Fibroblast of the aortic adventitia (primary cell): ENCODE results near the gene SALL2. TPM values are rescaled to one million over a fixed set of nuclear protein-coding genes. Genes with fewer than 3 reads are reported as not detected.

Source experiments
- DNase-seq: peaks from one replicate; pipeline ENCODE4 v3.0.0-alpha.2; 2010; ENCODE audit warnings: low read depth
- H3K4me3 ChIP-seq: 2 replicates; pipeline ENCODE4 v1.5.1; 2011; ENCODE audit warnings: low read depth, mild to moderate bottlenecking, control low read depth, low read length, moderate library complexity
- total RNA-seq: library from RNA; depleted of rRNA; stranded (reverse); fragments of >200 nt; gene quantifications from 2 replicates; pipeline ENCODE4 v1.2.3, GENCODE V29; 2012; ENCODE audit warnings: low replicate concordance
- TF ChIP-seq, protein P1 (sequence below): IDR thresholded peaks from 2 replicates; pipeline ENCODE4 v1.5.1; 2011; ENCODE audit warnings: mild to moderate bottlenecking, low read length, control low read depth, inconsistent platforms; ENCODE audit not compliant: insufficient read depth

Gene SALL2
- total RNA-seq, 1 donor, result 5.3 TPM

DNA sequence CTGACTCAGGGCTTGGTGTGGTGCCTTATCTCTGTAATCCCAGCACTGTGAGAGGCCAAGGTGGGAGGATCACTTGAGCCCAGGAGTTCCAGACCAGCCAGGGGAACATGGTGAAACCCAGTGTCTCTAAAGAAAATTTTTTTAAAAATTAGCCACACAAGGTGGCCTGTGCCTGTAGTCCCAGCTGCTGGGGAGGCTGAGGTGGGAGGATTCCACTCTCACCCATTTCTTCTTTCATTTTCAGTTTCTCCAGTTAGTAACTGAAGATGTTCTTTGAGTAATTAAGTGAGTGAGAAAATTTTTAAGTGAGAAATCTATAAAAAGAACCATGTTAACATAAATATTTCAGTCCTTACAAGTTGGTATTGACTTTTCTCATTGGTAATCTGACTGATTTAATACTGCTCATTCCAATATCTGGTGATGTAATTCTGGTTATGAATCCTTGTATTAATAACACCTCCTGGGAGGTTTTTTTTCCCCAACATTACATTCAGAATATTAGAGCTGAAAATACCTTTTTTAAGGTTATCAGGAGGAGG is 21.1 kb downstream of the SALL2 start:
- H3K4me3 ChIP-seq, result no peak overlapping the region
- no peak for DNase-seq
- TF ChIP-seq, protein P1, sequence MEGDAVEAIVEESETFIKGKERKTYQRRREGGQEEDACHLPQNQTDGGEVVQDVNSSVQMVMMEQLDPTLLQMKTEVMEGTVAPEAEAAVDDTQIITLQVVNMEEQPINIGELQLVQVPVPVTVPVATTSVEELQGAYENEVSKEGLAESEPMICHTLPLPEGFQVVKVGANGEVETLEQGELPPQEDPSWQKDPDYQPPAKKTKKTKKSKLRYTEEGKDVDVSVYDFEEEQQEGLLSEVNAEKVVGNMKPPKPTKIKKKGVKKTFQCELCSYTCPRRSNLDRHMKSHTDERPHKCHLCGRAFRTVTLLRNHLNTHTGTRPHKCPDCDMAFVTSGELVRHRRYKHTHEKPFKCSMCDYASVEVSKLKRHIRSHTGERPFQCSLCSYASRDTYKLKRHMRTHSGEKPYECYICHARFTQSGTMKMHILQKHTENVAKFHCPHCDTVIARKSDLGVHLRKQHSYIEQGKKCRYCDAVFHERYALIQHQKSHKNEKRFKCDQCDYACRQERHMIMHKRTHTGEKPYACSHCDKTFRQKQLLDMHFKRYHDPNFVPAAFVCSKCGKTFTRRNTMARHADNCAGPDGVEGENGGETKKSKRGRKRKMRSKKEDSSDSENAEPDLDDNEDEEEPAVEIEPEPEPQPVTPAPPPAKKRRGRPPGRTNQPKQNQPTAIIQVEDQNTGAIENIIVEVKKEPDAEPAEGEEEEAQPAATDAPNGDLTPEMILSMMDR, result no peak

DNA sequence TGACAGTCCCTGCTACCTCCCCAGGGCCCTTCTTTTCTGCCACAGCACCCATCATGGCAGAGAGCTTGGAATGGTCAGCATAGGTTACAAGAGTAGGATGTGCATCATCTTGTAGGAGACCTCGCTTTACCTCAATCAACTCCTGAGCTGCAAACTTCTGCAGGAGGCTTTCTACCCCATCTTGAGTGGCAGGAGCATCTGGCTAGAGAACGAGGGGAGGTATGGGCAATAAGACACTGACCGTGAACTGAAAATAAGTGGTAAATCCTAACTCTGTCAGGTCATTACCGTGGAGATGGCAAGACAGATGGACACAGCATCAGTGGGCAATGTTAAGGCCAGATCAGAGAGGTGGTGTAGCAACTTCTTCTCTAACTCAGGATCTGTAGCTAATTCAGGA is 22.8 kb downstream of the SALL2 start:
- DNase-seq, result no peak
- H3K4me3 ChIP-seq, result no peak overlapping the region
- TF ChIP-seq, protein P1, result no peak

DNA sequence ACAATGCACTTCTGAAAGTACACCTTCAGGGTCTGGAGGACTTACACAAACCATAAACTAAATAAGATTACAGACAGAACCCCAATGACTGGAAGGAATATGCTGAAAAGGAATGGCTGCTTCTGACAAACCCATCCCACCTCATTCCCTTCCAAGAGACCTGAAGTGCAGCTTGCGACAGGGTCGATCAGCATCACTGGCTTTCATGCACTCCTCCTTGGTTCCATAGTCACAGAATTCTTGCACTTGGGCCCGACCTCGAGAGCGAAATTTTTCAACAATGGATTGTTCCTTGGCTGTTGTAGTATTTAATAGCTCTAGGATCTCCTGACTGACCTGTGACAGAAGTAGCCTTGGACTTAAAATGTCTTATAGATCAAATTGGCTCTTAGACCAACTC is 24.6 kb downstream of the SALL2 start:
- DNase-seq, result no peak
- TF ChIP-seq, protein P1, result no peak
- H3K4me3 ChIP-seq, result no peak overlapping the region

DNA sequence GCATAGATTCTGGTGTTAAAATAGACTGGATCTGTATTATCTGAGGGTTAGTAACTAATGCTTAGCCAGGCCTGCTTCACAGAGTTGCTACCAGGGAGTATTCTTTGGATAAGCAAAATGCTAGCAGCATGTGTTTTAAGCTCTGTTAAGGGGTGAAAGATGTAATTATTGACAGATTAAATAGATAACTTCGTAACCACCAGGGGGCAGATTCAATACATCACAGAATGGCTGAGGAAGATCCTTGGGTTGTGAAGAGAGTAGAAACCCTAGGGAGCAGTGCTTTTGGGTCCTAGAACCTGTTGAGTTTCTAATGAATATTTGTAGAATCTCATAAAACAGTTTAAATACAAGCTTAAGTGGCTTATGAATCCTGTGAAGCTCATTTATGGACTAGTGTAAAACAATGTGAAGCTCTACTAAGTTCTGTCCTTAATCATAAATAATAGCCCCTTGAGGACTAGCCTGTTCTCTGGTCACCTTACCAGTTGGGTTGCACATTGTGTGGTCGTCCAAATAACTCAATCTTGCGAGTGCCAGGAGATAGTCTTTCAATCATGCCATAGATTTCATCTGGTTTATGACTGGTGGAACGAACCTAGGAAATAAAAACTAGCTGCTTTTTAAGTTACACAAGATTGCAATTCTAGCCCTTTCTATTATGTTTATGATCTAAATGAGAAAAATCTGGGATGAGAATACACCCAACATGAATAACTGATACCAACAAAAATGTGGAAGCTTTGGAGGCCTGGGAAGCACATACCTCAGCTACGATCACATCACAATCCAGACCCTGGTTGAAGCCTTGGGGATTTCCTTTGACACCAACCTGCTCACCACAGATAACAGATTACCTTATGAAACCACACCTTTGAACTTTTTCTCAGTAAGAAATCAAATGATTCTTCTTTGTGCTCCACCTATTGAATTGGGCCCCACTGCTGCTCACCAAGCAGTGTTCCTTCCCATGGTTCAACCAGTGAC is 27.3 kb downstream of the SALL2 start:
- peak; percentile 63 for DNase-seq

DNA sequence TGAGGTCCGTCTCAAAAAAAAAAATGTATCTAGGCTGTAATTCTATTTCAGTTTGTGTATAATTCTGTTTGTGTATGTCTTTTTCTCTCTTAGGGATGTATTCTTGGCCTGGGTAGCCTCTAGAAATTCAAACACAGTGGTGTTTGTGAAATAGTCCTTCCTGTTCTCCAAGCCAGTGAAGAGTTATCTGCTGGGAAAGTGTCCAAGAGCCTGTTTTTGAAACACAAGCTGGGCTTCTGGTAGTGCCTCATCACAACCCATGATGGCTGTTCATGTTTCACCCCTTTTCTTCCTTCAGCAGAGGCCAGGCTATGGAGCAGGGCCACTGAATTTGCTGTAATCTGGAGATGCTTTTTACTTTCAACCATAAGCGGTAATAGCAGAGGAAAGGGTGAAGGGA is 29.7 kb downstream of the SALL2 start:
- H3K4me3 ChIP-seq, result no peak overlapping the region
- TF ChIP-seq, protein P1, result no peak
- DNase-seq, result peak; percentile 57

More for the DNA sequence above, 27.3 kb downstream of the SALL2 start:
- TF ChIP-seq, protein P1, result peak; percentile 38
- no peak overlapping the region for H3K4me3 ChIP-seq

DNA sequence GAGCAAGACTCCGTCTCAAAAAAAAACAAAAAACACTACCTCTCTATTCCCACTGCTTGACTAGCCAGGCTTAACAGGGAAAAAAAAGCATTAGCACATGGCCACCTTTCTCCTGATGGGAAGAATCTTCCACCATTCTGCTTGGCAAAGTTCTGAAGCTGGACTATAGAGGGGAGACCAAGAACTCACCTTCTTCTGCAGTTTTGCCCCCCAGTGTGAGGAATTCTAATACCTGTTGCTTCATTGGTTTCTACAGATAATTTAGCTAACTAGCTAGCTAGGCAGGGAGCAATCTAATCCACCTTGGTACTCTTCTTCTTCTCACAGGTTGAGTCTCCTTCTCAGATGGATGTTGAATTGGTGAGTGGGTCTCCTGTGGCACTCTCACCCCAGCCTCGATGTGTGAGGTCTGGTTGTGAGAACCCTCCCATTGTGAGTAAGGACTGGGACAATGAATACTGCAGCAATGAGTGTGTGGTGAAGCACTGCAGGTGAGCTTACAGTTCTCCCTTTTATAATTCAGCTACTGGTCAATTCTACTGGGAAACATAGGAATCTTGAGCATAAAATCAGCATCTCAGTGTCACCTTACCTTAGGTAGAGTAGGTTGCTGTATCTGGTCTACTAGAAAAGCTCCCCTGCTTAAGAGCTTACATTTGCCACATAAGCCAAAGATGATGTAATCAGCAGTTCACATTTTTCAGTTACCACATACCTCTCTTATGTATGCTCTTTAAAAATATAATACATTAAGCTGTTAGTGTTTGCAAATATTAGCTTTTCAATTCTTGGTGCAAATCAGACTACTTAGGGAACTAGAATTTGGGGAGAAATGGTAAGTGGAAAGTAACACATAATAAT is 31.0 kb downstream of the SALL2 start:
- TF ChIP-seq, protein P1, result no peak
- peak; percentile 49 for DNase-seq
- no peak overlapping the region for H3K4me3 ChIP-seq
